Dermis blood vessel endothelial cell (primary cell): ENCODE measurements around the gene GZF1. TPM values are rescaled to one million over a fixed set of nuclear protein-coding genes. Genes with fewer than 3 reads are reported as not detected.

Source experiments
- DNase-seq: peaks from one replicate; pipeline ENCODE4 v3.0.0; 2010
- total RNA-seq: library from RNA; depleted of rRNA; stranded (reverse); fragments of >200 nt; gene quantifications from 2 replicates; pipeline ENCODE4 v1.2.3, GENCODE V29; 2014

GZF1 gene
- total RNA-seq, 1 donor from 2014 or later = 19.1 TPM

- no peak for DNase-seq
These were observed 49.1 kb downstream of the GZF1 start for GRCh38 chr20:23410916-23411695.

- no peak for DNase-seq
These were observed 50.0 kb downstream of the GZF1 start for GRCh38 chr20:23412026-23412425.

- DNase-seq = no peak
These were observed 52.0 kb downstream of the GZF1 start for GRCh38 chr20:23413862-23414422.

DNA sequence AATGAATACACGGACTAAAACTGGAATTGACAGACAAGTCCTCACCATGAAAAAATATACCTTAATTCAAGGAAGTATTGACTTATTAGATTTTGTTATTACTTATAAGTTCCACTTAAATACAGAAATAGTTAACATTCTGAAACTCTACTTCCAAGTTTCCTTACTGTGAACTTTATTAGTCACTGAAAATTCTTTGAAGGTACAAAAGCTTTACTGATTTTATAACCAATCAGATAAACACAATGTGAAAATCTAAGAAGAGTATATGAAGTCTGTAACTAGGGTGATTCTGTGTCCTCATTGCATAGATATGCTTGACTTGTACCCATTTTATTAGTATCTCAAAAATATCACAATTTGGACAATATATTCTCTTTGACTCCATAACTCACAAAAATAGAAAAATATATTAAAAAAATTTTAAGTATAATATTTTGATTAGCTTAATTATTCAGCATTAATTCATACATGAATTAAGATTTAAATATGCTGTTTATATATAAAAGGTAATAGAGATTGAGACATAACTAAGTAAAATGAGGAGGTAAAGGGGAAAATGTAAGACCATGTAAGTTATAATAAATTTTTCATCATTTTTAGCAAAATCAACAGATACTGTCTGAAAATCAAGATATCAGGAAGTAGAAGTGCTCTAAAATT is 52.7 kb downstream of the GZF1 start:
- no peak for DNase-seq

GRCh38 chr20:23415555-23415954 is 53.6 kb downstream of the GZF1 start:
- no peak for DNase-seq

DNA sequence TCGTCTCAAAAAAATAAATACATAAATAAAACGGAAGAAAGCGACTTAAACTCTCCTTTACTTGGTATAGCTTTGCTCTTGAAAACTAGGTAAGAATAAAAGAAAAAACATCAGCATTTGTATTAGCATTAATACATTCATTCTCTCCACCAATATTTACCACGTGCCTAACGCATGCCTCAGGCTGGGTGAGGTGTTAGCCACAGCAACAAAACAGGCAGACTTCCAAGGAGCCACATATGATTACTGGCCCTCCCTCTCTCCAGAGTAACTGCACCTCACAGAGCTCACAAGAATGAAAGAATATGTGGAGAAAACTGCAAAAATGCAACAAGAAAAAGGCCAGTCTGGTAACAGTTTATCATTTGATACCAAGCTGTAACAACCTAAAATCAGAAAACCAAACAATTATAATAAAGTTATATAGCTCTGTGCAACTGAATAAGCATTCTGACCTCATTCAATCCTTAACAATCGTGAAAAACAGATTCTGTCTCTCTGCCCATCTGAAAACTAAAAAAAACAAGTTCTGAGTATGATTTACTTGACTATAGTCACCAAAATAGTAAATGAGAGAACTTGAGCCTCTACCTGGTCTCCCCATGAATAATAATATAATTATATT is 54.1 kb downstream of the GZF1 start:
- DNase-seq = no peak

DNA sequence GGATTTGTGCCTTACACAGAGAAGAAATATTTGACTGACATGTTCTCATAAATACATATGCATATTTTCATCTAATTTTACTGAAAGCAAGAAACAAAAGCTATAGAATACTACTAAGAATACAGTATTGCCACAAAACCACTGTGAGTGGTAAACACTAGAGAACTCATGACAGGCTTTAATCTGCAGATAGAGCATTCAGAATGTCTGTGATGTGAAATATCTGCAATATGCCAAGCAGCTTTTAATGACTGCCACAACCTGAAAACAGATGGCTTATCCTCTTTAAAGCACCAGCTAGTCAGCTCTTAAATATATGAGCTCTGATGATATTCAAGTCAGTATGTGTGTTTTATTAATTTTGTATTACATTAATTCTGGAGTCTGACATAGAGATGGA is 55.9 kb downstream of the GZF1 start:
- no peak for DNase-seq

DNA sequence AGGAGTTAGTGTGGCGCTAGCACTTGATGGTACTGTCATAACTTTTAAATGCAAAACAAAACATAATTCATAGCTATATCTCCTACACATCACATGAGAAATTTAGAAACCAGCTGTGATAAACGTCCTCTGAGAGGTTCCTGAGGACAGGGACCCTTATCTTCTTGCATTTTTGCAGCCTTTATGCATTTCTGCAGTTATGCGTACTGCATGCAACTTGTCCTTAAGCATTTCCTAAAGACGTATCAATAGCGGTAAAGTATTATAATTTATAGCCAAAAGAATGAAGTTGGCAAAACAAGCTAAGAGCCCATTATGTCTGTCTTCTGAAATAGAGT is 57.6 kb downstream of the GZF1 start:
- DNase-seq = peak; percentile 13

- peak; percentile 59 for DNase-seq
These were observed 58.3 kb downstream of the GZF1 start for GRCh38 chr20:23419995-23420901.

DNA sequence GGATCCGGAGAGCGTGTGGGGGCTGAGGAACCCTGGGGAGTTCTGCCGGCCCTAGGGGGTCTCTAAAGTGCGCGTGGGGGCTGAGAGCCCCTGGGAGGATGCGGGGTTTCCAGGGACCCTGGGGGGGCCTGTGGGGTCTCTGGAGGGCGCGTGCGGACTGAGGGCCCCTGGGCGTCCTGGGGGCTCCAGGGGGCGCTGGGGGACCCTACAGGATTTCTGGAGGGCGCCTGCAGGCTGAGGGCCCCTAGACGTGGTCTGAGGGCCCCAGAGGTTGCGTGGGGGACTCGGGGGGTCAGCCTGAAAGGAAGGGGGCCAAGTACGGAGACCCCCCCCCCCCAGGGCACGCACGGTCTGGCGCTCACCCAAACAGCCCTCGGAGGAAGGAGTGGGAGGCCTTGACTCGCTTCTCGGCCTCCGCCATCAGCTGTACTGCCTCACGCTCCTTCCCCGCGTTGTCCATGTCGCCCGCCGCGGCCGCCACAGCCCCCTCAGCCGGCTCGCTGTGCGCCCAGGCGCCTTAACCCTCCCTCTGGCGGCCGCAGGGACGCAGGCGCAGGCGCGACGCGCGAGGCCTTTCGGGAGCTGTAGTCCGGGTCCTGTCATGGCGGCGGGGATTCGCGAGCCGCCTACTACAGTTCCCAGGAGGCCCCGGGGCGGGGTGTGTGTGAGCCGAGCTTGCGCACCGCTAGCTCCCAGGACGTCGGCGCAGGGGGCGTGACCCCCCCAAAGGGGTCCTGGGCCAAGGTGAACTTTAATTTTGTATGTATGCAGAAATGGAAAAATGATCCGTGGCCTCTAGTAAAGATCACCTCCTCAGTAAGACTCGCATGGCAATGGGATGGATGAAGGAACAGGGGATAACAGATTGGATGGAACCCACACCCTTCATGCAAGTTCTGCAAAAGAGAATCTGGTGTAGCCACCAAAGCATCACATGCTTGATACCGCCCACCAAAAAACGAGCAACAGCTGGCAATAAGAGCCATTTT is 59.3 kb downstream of the GZF1 start, which contains the start of gene NAPB:
NAPB (minus strand) TSS at position 546 of the 989 bp plus-strand sequence; CDS start at position 460, 86 bp downstream.
- DNase-seq = peak; percentile 96

Other genes starting within 250 kb of the GZF1 start
- 24.8 and 36.2 TPM in 2 replicates for gene NXT1, start 11.4 kb upstream of the GZF1 start, total RNA-seq
- 8.2 and 12.1 TPM in 2 replicates for gene NAPB, start 59.3 kb downstream of the GZF1 start, total RNA-seq
- gene CSTL1, start 77.5 kb downstream of the GZF1 start, total RNA-seq = not detected in 2 replicates
- gene CST11, start 90.7 kb downstream of the GZF1 start, total RNA-seq = not detected in 2 replicates
- gene CST8, start 128.9 kb downstream of the GZF1 start, total RNA-seq = not detected in 2 replicates
- not detected in 2 replicates for gene CST9L, start 206.3 kb downstream of the GZF1 start, total RNA-seq
- gene CST9, start 243.7 kb downstream of the GZF1 start, total RNA-seq = not detected in 2 replicates